Gastroesophageal sphincter (tissue), 3 donors: ENCODE measurements around the gene PXMP2.

ENCODE experiments used
- CTCF ChIP-seq, 4 experiments: fragments of 200-600 bp in 2 of 4; fragments of 450-650 bp in 2 of 4; sonication (generic) in 1 of 4; IDR thresholded peaks; one replicate each; pipeline ENCODE4 v1.5.1; 2017 to 2019; ENCODE audit warnings: antibody characterized with exemption in 4 of 4, mild to moderate bottlenecking in 2 of 4, moderate library complexity in 2 of 4
- EP300 ChIP-seq: sonication (generic); formaldehyde crosslinking; IDR thresholded peaks from one replicate; pipeline ENCODE4 v1.6.1; 2017; ENCODE audit warnings: antibody characterized with exemption, mild to moderate bottlenecking

- TF ChIP-seq CTCF (IDR thresholded peaks at IDR 0.05) (no peak), EP300 (no peak)
These were observed 67.0 kb downstream of the PXMP2 start for GRCh38 chr12:132754160-132754932.
